22Rv1 (cell line): Measurements from ENCODE around the gene NFIA.

Source experiments
- H3K27ac ChIP-seq: fragments of 450-650 bp; 2 replicates; pipeline ENCODE4 v1.5.1; 2017
- ZFX ChIP-seq: fragments of 450-650 bp; IDR thresholded peaks from 2 replicates; pipeline ENCODE4 v1.6.1; 2017; ENCODE audit warnings: antibody characterized with exemption, borderline replicate concordance
- TF ChIP-seq, protein P1 (sequence below): fragments of 450-650 bp; IDR thresholded peaks from 2 replicates; pipeline ENCODE4 v1.5.1; 2017; ENCODE audit warnings: mild to moderate bottlenecking

The NFIA gene

DNA sequence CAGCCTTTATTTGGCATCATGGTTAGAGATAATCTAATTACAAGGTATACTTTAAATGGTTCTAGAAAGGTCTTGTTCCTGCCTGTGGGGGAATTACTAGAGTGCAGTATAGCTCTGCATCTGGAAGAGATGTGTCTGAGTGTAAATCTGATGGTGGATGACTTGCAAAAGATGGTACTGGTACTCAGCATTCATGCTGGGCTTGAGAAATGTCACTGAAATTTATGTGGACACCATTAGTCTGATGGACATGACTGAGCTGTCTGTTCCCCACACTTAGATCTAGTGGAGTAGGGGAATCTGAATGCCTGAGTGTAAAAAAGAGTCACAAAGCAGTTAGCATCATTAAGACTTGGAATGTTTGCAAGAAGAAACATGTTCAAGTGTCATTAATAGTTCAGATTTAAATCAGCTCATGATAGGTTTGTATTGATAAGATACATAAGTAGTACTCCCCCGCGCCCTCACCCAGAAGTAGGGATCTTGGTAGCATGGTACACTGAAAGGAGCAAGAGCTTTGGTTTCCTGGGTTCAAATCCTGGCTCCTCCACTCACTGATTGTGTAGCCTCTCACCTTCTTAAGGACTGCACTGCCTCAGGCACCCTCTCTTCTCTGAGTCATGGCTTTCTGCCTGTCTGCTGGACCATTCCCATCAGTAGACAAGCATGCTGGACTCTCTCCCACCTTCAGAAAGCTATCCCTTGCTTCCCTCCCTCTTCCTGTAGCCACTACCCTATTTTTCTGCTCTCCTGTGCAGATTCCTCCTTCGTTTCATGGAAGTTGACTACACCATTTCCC lies 292.9 kb downstream of the NFIA start:
- H3K27ac ChIP-seq = no peak overlapping the region
- no peak for TF ChIP-seq ZFX
- TF ChIP-seq, protein P1, sequence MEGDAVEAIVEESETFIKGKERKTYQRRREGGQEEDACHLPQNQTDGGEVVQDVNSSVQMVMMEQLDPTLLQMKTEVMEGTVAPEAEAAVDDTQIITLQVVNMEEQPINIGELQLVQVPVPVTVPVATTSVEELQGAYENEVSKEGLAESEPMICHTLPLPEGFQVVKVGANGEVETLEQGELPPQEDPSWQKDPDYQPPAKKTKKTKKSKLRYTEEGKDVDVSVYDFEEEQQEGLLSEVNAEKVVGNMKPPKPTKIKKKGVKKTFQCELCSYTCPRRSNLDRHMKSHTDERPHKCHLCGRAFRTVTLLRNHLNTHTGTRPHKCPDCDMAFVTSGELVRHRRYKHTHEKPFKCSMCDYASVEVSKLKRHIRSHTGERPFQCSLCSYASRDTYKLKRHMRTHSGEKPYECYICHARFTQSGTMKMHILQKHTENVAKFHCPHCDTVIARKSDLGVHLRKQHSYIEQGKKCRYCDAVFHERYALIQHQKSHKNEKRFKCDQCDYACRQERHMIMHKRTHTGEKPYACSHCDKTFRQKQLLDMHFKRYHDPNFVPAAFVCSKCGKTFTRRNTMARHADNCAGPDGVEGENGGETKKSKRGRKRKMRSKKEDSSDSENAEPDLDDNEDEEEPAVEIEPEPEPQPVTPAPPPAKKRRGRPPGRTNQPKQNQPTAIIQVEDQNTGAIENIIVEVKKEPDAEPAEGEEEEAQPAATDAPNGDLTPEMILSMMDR = no peak

DNA sequence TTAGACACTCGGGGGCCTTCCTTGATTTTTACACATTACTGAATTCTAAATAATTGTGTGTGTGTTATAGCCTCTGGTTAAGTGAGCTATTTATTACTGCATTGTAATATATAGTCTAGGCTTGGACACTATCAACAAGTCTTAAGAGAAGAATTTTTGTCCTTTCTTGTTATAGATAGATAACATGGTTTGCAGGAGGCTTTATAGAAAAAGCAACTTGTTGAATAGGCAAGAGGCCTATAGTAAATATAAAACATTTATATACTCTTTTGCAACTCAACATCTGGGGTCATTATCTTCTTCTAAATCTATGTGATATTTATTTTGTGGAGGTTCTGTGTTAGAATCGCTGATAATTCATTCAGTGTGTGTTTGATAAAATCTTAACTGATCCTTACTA lies 293.8 kb downstream of the NFIA start:
- TF ChIP-seq ZFX = no peak
- TF ChIP-seq, protein P1 = no peak
- H3K27ac ChIP-seq = no peak overlapping the region

DNA sequence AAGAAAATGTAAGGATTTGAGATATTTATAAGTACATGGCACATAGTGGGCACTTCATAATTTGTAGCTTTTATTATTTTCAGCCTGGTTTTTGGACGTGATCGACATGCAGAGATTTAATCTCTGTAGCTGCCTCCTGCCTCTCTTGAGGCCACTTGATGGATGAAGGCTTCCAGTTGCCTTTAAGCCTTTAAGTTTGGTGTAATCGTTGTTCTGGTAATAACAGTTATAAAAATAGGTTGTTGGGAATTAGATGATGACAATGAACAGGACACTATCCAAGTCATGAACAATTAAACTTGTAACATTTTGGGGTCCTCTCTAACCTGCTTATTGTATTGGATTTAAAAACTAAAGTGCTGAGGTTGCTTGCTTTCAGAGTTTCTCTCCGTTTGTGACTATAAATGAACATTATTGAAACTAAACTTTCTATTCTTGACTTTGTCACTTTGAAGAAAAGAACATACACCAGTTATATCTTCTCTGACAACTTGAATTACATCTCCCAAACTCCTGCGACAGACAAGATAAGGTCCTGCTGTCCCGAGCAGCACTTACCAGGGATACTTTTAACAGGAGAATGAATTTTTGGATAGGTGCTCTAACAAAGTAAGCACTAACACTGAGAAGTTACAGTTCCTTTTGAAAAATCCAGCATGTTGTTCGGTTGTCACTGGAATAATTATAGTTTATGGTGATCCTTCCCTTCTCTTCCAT lies 295.0 kb downstream of the NFIA start:
- no peak for TF ChIP-seq ZFX
- TF ChIP-seq, protein P1 = no peak
- no peak overlapping the region for H3K27ac ChIP-seq

DNA sequence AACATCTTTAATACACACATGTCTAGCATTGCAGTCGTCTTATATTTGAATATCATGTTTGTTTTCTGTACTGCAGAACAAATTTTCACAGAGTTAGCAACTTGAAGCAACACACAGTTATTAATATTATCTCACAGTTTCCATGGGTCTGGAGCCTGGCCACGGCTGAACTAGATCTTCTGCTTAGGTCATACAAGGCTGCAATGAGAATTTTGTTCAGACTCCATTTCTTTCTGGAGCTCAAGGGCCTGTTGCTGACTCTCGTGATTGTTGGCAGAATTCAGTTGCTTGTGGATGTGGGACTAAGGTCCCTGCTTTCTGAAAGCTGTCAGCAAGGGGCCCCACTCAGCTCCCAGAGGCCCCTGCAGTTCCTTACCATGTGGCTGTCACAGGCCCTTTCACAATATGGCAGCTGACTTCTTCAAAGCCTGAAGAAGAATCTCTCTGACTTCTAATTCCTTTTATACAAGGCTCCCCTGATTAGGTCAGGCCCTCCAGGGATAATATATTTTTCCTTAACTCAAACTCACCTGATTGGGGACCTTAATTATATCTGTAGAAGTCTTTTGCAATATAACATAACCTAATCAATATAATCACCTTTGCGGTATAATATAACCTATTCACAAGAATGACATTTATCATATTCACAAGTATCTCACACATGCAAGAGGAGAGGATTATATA lies 296.3 kb downstream of the NFIA start:
- no peak for TF ChIP-seq ZFX
- TF ChIP-seq, protein P1 = no peak
- H3K27ac ChIP-seq = no peak overlapping the region

DNA sequence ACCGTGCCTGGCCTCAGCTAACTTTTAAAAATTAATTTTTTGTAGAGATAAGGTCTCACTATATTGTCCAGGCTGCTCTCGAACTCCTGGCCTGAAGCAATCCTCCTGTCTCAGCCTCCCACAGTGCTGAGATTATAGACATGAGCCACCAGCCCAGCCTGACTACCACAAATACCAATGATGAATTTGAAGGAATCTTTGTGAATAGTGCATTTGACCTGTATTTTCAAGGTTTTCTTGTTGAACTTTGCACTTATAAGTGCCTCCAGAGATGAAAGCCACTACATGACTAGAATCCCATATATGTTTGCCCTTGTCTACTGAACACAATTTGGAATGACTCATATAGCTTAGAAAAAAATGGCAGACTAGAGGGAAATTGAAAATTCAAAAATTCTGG lies 297.3 kb downstream of the NFIA start:
- H3K27ac ChIP-seq = no peak overlapping the region
- TF ChIP-seq ZFX = no peak
- TF ChIP-seq, protein P1 = no peak

DNA sequence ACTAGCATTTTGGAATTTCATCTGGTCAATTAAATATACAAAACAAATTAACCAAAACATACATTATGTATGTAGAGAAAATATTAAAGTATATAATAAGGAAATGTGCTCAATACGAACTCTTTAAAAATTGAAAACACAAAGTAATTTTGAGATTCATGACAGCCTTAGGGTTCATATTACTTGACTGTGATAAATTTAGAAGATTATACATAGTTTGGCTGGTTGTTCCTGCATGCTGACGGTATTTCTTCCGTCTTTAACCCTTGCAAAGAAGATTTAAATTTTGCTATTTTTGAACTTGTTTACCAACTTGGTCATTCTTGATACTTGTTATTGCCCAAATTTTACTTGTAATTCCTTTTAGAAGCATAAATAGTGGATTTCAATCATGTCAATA lies 298.2 kb downstream of the NFIA start:
- TF ChIP-seq ZFX = no peak
- TF ChIP-seq, protein P1 = no peak
- no peak overlapping the region for H3K27ac ChIP-seq

DNA sequence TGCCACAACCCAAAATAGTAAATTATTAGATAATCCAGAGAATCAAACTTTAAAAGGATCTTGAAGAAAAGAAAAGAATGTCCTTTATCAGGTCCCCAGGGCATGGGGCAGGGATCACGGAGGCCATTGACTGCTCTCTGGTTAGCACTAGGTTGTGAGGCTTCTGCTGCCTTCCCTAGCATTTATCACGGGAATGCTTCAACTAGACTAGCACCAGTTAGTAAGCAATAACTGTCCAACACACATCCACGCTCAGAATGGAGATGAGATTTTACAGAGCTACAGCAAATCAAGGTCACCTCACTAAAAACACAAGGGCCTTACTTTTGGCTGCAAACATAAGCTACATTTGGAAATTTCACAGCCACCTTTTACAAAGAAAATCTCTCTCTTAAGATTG lies 304.0 kb downstream of the NFIA start:
- TF ChIP-seq ZFX = no peak
- TF ChIP-seq, protein P1 = no peak
- no peak overlapping the region for H3K27ac ChIP-seq
